HG03064 (cell line): ENCODE measurements around the gene ONECUT1.

Experiments used
- ATAC-seq: cut with Tn5 transposase; IDR thresholded peaks from one replicate; pipeline ENCODE4 v1.9.1; 2021; ENCODE audit warnings: low read depth; ENCODE audit not compliant: unreplicated experiment

The ONECUT1 gene

GRCh38 chr15:52734329-52734728 is 55.8 kb downstream of the ONECUT1 start:
- ATAC-seq = no peak

- ATAC-seq = no peak
Observed at GRCh38 chr15:52733696-52734255, 56.4 kb downstream of the ONECUT1 start.

GRCh38 chr15:52733088-52733487 is 57.0 kb downstream of the ONECUT1 start:
- no peak for ATAC-seq

GRCh38 chr15:52732551-52732950 is 57.6 kb downstream of the ONECUT1 start:
- ATAC-seq = no peak

GRCh38 chr15:52731732-52732470 is 58.2 kb downstream of the ONECUT1 start:
- ATAC-seq = no peak

GRCh38 chr15:52731004-52731403 is 59.1 kb downstream of the ONECUT1 start:
- ATAC-seq = no peak

- no peak for ATAC-seq
Observed at GRCh38 chr15:52730594-52730993, 59.5 kb downstream of the ONECUT1 start.

- peak; percentile 72 for ATAC-seq
Observed at GRCh38 chr15:52730173-52730572, 60.0 kb downstream of the ONECUT1 start.

- no peak for ATAC-seq
Observed at GRCh38 chr15:52728899-52729298, 61.2 kb downstream of the ONECUT1 start.

- no peak for ATAC-seq
Observed at GRCh38 chr15:52727815-52728214, 62.3 kb downstream of the ONECUT1 start.

GRCh38 chr15:52726195-52726594 is 63.9 kb downstream of the ONECUT1 start:
- no peak for ATAC-seq

- no peak for ATAC-seq
Observed at GRCh38 chr15:52718551-52718950, 71.6 kb downstream of the ONECUT1 start.

- ATAC-seq = no peak
Observed at GRCh38 chr15:52717924-52718323, 72.2 kb downstream of the ONECUT1 start.

GRCh38 chr15:52717481-52717880 is 72.7 kb downstream of the ONECUT1 start:
- no peak for ATAC-seq

- ATAC-seq = no peak
Observed at GRCh38 chr15:52716536-52716935, 73.6 kb downstream of the ONECUT1 start.

GRCh38 chr15:52715411-52715810 is 74.7 kb downstream of the ONECUT1 start:
- ATAC-seq = no peak

GRCh38 chr15:52714968-52715367 is 75.2 kb downstream of the ONECUT1 start:
- ATAC-seq = no peak

- no peak for ATAC-seq
Observed at GRCh38 chr15:52710708-52711389, 79.3 kb downstream of the ONECUT1 start.

GRCh38 chr15:52710050-52710707 is 80.0 kb downstream of the ONECUT1 start:
- no peak for ATAC-seq

GRCh38 chr15:52709187-52709981 is 80.8 kb downstream of the ONECUT1 start:
- ATAC-seq = no peak
